ENCODE data around the gene FMOD.

Gene FMOD

DNA sequence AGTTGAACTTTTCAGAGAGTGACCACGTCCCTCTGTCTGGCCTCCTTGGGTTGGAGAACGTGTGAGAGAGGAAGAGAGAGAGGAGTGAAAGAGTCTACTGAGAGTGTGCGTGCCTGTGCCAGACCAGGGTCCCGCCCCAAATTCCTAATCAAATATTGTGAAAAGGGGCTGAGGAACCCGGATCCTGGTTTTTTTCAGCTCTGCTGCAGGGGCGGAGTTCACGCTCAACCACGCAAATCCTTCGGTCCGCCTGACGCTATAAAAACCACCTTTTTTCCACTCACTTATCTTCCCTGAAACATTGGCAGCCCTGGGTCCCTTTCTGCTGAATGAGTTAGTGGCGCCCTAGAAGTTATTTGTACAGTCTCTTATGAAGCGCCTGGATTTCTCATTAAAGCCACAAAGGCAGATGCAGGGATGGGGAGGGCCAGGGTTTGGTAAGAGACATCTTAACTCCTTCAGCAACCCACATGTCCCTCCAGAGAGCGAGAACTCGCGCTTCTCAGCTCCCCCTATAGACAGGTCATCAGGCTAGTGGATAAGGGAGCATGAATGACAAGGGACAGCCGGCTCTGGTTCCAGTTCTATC lies at the start of gene FMOD:
TSS of gene FMOD (minus strand) at position 86 of the 589 bp plus-strand sequence. CDS start 2,852 bp downstream, outside the sequence.
- DNase-seq (ENCODE audit: low read depth) = no peak

DNA sequence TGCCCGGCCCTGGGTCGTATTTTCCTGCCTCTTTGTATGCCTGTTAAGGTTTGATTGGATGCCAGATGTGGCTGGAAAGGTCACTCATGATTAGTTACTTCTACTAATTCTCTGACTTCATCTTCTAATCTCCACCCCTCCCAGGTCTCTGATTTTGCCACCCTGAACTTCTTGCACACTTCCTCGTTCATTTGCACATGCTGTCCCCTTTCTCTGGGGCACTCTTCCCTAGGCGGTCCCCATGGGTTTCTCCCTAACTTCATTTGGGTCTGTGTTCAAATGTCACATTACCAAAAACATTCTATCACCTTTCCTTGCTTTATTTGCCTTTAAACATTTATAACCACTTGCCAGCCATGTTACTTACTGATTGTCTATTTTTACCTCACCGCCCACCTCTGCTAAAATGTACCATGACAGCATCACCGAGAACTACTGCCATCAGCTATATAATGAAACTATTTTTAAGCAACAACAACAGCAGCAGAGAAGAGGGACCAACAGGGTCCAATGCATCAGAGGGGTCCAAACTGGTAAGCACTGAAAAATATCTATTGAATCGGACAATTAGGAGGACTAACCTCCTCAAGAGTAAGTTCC lies 45.8 kb upstream of the FMOD start:
- DNase-seq (ENCODE audit: low read depth) = no peak

DNA sequence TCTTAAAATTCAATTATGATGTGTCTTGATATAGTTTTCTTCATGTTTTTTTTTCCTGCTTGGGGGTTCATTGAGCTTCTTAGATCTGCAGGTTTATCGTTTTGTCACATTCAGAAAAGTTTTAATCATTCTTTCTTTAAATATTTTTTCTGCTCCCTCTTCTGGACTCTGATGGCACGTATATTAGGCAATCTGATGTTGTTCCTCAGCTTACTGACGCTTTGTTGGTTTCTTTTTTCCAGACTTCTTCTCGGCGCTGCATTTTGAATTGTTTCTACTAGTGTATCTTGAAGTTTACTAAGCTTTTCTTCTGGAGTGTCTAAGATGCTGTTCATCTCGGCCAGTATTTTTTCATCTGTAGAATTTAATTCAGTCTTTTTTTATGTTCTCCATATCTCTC lies 44.8 kb upstream of the FMOD start:
- no peak for DNase-seq (ENCODE audit: low read depth)

DNA sequence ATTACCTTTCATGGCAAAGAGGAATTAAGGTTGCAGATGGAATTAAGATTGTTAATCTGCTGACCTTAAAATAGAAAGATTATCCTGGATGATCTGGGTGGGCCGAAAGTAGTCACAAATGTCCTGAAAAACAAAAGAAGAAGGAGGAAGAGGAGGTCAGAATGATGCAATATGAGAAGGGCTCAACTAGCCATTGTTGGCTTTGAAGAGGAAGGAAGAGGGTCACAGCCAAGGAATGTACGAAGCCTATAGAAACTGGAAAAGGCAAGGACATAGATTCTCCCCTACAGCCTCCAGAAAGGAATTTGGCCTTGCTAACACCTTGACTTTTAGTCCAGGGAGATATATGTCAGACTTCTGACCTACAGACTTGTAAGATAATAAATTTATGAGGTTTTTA lies 39.4 kb upstream of the FMOD start:
- no peak for DNase-seq (ENCODE audit: low read depth)

DNA sequence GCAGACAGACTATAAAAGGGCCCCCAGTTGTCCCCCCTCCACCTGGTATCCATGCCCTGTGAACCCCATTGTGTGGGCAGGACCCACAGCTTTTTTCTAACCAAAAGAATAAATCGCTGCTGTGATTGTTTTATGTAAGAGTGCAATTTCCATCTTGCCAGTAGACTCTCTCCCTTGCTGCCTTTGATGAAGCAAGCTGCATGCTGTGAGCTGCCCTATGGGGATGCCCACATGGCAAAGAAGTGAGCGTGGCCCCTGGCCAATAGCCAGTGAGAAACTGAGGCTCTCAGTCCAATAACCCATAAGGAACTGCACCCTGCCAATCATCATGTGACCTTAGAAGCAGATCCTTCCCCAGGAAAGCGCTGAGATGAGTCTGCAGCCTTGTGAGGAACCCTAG lies 37.8 kb upstream of the FMOD start:
- DNase-seq (ENCODE audit: low read depth) = no peak

DNA sequence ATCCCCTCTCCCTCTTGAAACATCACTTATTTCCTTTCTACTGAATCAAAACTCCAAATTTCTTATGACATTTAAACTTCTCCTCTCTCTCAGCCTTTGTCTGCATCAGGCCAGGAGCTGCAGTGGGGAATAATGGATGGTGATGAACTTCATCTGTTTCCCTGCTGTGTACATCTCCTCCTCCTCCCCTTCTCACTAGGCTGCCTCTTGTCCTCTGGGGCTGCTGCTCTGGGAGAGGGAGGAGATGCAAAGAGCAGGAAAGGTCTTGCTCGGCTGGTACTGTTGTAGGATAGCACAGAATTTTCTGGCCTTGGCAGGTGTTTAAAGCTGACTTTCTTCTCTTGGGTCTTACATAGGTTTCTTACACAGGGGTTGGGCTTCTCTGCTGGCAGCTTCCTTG lies 31.1 kb upstream of the FMOD start:
- no peak for DNase-seq (ENCODE audit: low read depth)

DNA sequence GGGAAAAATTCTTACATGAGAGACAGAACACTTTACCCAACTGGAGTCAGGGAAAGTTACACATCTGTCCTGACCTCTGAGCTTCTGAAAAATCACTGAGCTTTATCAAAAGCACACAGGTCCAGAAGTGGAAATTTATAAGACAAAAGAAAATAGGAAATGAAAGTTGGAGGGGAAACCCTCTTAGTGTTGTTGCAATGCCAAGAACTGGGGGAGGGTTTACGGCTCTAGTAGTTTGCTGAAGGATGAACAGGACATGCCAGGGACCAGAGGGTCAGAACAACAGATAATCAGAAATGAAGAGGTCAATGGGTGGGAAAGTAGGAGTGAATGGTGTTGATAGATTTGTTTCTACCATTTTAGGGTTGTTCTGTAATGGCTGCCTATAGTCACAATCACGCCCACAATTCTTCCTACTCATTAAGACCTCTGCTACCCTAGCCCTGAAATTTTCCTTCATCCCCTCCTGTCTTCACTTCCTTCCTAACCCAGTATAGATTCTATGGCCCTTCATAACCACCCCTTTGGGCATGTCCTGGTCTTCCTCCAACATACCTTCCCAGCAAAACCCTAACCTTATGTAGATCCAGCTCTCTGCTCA lies 30.3 kb upstream of the FMOD start:
- DNase-seq (ENCODE audit: low read depth) = no peak

DNA sequence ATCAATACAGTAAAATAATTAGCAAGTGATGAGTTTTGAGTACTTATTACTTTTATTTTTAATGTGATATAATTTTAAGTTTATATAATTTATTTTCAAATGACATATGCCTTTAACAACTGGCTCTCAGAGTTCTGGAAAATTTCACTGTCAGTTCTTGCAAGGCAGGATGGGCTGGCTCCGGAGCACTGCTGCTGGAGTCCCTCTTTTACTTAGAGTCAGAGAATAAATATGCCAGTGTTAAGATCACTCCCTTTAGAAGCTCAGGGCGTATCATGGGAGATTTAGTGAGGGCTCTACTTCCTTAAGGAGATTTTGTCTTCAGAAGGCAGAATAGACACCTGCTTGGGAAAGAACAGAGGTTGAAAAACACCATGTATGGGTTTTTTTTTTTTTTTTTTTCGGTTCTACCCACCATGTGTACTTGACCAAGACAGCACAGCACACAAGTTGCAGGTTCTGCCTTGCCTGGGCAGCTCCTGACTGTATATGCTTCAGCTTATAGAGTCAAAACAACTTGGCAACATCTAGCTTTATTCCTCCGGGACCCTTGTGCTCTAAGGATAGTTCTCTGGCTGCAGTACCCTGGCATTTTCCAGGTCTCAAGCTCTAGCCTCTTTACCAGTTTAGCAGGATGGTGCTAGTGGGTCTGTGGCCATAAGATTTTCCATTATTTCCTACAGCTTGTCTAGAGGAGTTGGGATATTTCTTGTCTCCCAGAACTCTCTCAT lies 29.7 kb upstream of the FMOD start:
- no peak for DNase-seq (ENCODE audit: low read depth)

DNA sequence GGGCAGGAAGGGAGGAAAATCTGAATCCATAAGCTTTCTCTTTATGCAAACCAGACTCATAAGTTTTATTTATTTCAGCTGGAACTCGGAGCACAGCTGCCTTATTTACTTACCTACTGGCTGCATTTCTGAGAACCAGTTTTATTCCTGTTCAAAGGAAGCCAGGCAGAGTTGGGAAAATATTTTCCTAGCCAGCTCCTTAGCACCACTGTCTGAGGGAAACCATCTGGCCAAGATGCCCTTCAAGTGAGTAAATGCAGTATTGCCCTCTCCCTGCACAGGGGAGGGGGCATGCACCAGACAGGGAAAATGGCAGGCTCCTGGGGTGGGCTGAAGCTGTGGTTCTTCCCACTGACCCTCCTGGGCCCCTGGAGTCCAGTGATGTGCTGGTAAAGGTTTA lies 28.9 kb upstream of the FMOD start:
- DNase-seq (ENCODE audit: low read depth) = no peak

DNA sequence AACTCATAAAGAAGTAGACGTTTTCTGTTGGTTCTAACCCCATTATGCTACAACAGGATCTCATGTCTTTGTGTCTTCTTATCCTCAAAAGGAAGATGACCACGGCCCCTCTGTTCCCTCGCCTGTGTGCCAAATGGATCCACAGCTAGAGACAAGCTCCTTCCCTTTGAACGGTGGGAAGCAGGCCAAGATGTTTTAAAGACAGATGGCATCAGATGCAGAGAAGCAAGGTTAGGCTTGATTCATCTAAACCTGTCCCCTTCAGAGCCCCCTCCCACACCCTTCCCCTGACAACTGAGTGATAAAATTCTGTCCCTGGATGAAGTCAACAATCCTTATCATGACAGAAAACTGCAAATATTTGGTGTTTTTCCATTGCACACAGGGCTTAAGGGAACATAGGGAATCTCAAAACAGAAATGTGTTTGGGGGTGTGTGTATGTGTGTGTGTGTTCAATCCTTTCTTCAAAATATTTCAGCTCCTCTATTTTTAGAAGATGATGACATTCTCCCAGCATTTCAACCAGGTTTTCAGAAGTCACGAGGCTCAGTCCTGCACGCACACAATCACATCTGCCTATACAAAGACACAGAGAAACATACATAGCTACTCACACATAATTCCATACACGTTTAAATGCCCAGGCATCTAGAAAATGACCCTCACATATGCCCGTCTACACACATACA lies 27.8 kb upstream of the FMOD start:
- DNase-seq (ENCODE audit: low read depth) = no peak

DNA sequence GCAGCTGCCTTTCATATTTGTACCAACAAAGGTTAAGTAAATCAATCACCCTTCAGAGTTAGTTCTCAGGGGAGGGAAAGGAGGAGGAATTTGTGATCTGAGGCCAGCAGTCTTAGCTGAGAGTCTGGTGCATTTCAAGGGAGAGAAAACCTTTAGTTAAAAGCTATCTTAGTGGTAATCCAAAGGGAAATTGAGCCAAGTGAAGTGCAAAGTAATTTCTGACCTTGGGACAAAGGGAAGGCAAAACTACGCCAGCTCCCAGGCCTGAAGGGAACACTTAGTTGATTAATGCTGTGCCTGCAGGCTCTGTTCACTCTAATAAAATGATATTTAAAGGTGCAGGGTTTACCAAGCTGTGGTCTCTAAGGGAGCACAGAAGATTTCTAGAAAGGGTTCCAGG lies 23.1 kb upstream of the FMOD start:
- no peak for DNase-seq (ENCODE audit: low read depth)

DNA sequence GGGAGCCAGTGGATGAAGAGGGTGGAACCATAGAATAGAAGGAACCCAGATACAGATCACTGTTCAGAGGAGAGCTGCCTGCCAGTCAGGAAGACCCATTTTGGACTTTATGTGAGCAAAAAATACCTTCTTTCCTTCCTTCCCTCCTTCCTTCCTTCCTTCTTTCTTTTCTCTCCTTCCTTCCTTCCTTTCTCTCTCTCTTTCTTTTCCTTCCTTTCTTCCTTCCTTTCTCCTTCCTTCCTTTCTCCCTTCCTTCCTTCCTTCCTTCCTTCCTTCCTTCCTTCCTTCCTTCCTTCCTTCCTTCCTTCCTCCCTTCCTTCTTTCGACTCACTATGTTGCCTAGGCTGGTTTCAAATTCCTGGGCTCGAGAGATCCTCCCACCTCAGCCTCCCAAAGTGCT lies 22.1 kb upstream of the FMOD start:
- no peak for DNase-seq (ENCODE audit: low read depth)

DNA sequence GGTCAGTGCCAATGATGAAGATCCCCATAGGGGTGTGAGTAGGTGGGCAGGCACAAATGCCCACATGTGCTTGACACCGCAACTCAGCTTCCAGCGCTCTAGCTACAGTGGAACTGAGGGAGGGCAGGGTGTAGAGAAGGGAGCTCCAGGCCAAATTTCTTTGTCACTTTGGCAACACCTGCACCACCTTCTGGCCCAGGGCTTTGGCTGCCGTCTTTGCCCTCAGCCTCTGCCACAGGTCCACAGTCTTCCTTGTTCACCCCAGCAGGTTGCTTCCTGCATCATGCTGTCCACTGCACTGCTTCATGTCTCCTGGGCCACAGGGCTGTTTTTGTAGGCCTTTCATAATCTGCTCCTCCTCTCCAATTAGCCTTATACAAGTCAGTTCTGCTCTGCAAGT lies 20.4 kb upstream of the FMOD start:
- DNase-seq (ENCODE audit: low read depth) = no peak

DNA sequence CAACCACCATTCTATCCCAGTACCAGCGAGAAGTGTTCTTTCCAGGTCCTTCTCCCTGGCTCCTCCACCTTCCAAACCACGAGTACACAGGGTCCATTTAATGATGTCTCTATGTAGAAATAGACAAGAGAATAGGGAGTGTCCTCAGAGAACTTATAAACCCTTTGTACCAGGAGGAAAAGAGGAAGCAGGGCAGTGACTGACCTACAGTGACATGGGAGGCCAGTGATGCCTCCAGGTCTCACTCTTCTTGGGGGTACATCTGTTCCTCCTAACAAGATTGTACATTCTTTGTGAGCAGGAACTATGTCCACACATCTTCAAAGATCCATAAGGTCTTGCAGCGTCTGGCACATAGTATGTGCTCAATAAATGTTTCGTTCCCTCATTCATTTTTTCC lies 18.7 kb upstream of the FMOD start:
- no peak for DNase-seq (ENCODE audit: low read depth)

DNA sequence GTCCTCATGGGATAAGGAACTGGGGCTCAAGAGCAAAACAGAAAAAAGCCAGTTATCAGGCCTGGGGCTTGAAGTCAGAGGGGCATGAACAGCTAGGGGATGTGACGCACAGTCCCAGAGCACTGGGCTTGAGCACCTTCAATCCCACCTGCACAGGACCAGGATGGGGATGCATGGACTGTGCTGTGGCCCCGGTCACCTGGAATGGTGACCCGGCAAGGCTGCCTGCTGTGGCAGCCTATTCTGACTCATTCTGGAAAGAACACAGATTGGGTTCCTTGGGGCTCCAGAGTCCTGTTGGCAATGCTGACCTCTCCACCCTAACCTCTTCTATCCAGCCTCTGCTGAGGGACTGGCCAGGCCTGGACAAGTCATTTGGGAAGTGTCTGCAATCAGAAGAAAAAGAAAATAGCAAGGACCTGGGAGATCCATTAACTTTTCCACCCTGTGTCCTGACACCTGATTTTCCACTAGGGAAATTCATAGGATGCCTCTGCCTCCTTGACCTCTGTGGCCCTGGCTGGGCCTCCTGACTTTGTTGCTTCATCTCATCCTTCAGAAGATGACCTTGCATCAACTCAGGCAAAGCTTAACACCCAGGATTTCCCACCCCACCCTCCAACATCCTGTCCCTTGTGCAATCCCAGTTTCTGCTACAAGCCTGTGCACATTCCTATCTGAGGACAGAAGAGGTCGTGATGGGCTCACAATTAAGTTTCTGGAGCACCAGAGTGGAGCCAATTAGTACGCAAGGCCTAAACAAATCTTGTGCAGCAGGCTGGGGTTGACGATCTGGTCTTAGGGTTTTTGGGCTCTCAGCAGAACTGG lies 17.9 kb upstream of the FMOD start:
- no peak for DNase-seq (ENCODE audit: low read depth)

DNA sequence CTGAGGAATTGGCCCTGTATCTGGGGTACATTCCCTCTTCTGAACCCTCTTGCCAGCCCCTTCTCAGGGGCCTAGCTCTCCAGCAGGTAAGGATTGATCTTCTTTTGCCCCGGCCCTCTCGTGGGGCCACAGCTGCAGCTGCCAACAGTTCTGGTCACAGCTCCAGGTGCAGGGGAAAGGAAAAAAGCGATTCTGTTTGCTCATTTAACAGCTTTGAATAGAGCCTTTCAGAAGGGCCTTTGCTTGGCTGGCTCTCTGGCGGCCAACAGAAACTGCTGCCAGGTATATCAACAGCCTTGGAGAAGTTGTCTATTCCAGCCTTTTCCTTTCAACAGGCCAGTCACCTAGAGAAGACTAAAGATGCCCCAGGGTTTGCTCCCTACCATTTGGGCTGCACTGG lies 16.1 kb upstream of the FMOD start:
- DNase-seq (ENCODE audit: low read depth) = no peak

DNA sequence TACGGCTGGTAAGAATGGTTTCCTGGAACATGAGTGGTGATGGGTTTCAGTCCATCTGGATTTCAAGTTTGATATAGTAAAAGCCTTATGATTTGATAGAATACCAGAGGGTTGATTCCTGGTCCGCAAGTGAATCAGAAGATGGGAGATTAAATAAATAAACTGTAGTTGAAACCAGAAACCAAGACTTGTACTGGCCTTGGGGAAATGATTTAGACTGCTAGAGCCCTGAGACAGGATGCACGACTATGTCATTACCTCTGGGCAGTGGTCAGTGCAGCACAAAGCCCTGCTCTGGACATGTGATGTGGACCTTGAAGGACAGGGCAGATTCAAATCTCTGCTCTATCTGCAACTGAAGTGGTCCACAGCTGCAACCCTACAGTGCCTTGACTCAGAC lies 15.6 kb upstream of the FMOD start:
- DNase-seq (ENCODE audit: low read depth) = no peak

DNA sequence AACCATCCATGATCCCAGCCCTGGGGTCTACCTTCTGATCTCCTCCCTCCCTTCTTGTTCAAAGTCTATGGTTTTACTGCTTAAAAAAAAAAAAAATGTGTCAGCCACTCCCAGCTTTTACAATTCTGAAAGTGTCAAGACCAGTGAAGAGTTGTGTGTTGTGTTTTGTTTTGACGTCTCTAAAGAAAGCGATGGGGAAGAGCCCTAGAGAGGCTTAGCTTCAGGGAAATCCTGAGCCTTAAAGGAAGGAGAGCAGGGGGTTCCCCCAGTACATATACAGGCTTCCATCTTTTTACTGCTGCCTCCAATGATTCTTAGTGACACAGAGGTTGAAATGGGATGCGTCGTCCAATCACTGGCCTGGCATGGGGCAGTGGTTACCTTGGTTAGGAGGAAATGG lies 13.9 kb upstream of the FMOD start:
- no peak for DNase-seq (ENCODE audit: low read depth)

DNA sequence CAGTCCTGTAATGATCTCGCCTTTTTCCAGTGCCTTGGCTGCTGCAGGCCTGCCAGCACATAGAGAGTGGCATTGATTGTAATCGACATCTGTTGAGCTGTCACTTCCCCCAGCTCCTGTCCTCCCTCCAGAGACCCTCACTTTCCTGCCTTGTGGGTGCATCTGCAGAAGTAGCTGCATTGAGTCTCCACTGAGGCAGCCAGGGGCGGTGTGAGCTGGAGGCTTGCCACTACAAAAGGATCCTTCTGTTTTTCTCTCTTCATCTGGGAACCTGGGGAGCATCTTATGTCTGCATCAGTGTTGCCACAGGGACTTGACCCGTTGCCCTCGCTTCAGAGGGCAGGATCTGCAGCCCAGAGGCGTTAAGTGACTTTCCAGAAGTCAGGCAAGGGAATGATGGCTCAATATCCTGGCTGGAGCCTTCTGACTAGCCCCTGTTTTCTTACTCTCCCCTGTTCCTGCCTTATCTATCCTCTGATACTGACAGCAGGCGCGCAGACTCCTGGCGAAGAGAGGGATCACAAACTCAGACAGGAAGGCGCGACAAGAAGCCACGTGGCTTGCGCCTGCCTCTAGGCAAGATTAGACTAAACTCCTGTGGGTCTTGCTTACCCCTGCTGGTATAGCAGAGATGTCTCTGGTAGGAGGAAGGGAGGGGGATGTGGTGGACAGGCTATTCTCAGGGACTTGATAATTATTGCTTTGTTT lies 13.3 kb upstream of the FMOD start:
- DNase-seq (ENCODE audit: low read depth) = no peak

DNA sequence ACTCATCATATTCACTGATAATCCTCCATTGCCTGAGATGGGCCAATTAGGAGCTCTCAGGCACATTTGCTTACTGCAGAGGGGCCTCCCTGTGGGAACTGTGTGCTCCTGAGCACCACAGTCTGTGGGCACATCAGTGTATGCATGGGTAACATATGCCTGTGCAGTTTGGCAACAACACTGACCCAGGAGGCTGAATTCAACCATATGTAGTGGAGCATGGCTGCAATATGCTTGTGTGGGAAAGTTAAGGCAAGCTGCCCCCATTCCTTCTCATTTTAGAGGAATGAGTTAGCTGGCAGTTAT lies 11.8 kb upstream of the FMOD start:
- DNase-seq (ENCODE audit: low read depth) = no peak

DNA sequence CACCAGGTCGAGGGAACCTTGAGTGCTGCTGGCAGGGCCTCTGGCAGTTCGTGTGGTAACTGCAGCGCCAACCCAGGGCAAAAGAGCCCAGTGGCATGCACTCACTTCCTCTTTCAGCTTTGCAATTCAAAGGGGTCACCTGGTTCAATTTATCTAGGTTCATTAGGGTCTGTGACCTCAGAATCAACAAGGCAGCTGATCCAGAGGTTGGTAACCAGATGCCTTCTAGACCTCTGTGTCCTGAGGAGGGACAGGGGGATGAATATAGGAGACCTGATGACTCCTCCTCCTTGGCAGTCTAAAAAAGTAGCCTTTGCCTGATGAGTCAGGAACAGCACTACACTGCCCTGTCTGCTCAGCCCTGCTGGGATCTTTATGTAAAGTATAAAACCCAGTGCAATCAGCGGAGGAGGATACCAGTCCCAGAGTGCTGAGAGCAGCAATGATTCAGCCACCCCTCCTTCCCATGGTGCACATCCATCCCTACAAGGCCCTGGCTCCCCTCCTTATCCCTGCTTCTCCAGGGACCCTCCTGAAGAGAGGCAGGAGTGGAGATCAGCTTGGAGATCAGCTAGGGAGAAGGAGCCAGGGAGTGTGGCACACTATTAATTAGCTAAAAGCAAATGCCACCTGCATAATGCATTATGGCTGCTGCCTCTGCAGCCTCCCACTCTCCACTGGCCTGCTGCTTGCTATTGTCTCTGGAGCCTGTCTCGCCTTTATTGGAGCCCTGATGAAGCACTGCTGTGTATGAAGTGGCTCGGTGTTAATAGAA lies 11.2 kb upstream of the FMOD start:
- DNase-seq (ENCODE audit: low read depth) = no peak

Data from activated T-cell treated with anti-CD3 and anti-CD28 coated beads for 1 hour (primary cell).